Measurements from ENCODE around the gene SLX9.

SLX9 gene

DNA sequence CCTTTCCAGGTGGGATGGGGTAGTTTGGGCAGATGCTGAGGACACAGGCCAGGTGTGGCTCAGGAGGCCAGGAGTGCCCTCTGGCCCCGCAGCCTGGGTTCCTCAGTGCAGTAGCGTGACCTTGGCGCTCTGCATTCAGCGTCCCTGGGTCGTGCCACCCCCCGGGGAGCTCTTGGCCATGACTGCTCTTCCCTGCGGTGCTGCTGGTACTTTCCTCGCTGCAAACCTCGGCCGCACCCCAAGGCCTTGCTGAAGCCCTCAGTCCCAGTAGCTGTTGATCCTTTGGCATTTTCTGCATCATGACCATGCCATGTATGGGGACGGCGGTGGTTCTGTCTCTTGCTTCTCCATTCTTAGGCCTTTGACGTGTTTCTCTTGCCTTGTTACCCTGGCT, 13.8 kb downstream of the SLX9 start:
- no peak overlapping the region for H3K4me2 ChIP-seq (ENCODE audit: low read length)
- H3K4me1 ChIP-seq (ENCODE audit: insufficient read depth, low read length, severe bottlenecking): peaks cover 24% of the 10 kb centered on the region
- TF ChIP-seq, protein P1, sequence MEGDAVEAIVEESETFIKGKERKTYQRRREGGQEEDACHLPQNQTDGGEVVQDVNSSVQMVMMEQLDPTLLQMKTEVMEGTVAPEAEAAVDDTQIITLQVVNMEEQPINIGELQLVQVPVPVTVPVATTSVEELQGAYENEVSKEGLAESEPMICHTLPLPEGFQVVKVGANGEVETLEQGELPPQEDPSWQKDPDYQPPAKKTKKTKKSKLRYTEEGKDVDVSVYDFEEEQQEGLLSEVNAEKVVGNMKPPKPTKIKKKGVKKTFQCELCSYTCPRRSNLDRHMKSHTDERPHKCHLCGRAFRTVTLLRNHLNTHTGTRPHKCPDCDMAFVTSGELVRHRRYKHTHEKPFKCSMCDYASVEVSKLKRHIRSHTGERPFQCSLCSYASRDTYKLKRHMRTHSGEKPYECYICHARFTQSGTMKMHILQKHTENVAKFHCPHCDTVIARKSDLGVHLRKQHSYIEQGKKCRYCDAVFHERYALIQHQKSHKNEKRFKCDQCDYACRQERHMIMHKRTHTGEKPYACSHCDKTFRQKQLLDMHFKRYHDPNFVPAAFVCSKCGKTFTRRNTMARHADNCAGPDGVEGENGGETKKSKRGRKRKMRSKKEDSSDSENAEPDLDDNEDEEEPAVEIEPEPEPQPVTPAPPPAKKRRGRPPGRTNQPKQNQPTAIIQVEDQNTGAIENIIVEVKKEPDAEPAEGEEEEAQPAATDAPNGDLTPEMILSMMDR (IDR thresholded peaks at IDR 0.05; ENCODE audit: low read length): no peak
- TF ChIP-seq EZH2 (IDR thresholded peaks at IDR 0.05; ENCODE audit: borderline replicate concordance, low read length): no peak
- H3F3A ChIP-seq (ENCODE audit: insufficient read depth, low read length): no peaks in the 10 kb centered on the region
- H3K9me2 ChIP-seq (ENCODE audit: low read depth, low read length): no peaks in the 10 kb centered on the region
- H3K4me3 ChIP-seq (ENCODE audit: low read depth, low read length, poor library complexity, severe bottlenecking): no peak overlapping the region
- no peaks in the 10 kb centered on the region for H3K9me3 ChIP-seq (ENCODE audit: low read length)
- H3K36me3 ChIP-seq (ENCODE audit: insufficient read depth, low read length): peaks cover 68% of the 10 kb centered on the region
- no peak overlapping the region for H2AFZ ChIP-seq (ENCODE audit: low read length)
- no peak overlapping the region for H3K27ac ChIP-seq (ENCODE audit: low read depth, low read length, poor library complexity, severe bottlenecking)
- no peaks in the 10 kb centered on the region for H4K20me1 ChIP-seq (ENCODE audit: insufficient read depth, low read length)
- H3K27me3 ChIP-seq (ENCODE audit: insufficient read depth, low read length): no peaks in the 10 kb centered on the region
- no peaks in the 10 kb centered on the region for H3K79me2 ChIP-seq (ENCODE audit: insufficient read depth, low read length)
- no peak overlapping the region for H3K9ac ChIP-seq (ENCODE audit: low read length)

DNA sequence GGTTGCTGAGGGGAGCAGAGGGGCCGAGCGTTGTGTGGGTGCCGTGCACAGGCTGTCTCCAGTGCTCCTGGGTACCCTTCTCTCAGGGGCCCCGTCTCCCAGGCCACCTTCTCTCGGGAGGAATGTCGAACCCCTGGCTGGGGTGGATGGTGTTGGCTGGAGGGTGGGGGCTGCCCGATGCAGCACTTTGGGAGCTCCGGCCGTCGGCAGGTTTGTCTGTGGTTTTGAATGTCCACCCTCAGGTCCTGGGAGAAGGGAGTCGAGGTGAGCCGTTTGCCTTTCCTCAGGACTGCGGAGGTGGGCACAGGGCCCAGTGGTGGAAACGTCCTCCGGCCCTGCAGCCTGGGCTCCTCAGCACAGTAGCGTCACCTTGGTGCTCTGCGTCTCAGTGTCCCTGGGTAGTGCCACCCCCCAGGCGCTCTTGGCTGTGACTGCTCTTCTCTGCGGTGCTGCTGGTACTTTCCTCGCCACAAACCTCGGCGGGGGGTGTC, 14.5 kb downstream of the SLX9 start:
- Histone ChIP-seq H3K4me1 (ENCODE audit: insufficient read depth, low read length, severe bottlenecking) (peaks cover 19% of the 10 kb centered on the region), H2AFZ (ENCODE audit: low read length) (no peak overlapping the region), H3K9me3 (ENCODE audit: low read length) (no peaks in the 10 kb centered on the region), H3K27ac (ENCODE audit: low read depth, low read length, poor library complexity, severe bottlenecking) (no peak overlapping the region), H3K4me2 (ENCODE audit: low read length) (no peak overlapping the region), H3K9ac (ENCODE audit: low read length) (no peak overlapping the region), H3K27me3 (ENCODE audit: insufficient read depth, low read length) (no peaks in the 10 kb centered on the region), H4K20me1 (ENCODE audit: insufficient read depth, low read length) (no peaks in the 10 kb centered on the region), H3K9me2 (ENCODE audit: low read depth, low read length) (no peaks in the 10 kb centered on the region), H3F3A (ENCODE audit: insufficient read depth, low read length) (no peaks in the 10 kb centered on the region), H3K4me3 (ENCODE audit: low read depth, low read length, poor library complexity, severe bottlenecking) (no peak overlapping the region), H3K79me2 (ENCODE audit: insufficient read depth, low read length) (no peaks in the 10 kb centered on the region), H3K36me3 (ENCODE audit: insufficient read depth, low read length) (peaks cover 72% of the 10 kb centered on the region)
- no peak for TF ChIP-seq EZH2 (IDR thresholded peaks at IDR 0.05; ENCODE audit: borderline replicate concordance, low read length)
- TF ChIP-seq, protein P1 (IDR thresholded peaks at IDR 0.05; ENCODE audit: low read length): no peak

DNA sequence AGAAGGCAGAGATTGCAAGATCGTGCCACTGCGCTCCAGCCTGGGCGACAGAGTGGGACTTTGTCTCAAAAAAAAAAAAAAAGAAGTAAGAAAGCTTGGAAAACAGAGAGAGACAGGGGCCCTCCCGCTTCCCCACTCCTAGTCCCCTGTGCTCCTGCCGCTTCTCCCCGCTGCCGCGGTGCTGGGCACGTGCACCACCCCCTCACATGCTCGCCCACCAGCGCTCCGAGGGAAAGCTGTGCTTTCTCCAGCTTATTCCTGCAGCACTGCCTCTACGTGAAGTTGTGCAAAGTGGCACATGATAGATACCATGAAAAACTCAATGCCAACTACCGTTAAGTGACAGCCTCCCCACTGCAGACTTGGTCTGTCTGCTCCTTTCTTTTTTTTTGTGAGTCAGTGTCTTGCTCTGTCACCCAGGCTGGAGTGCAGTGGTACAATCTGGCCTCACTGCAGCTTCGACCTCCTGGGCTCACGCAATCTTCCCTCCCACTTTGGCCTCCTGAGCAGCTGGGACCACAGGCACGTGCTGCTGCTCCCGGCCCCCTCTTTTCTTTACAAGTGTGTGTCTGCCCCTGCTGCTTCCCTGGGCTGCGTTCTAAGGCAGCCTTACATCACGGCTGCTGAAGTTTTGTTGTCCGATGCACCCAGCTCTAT, 15.4 kb downstream of the SLX9 start:
- H3K27ac ChIP-seq (ENCODE audit: low read depth, low read length, poor library complexity, severe bottlenecking): no peak overlapping the region
- H3K27me3 ChIP-seq (ENCODE audit: insufficient read depth, low read length): no peaks in the 10 kb centered on the region
- TF ChIP-seq, protein P1 (IDR thresholded peaks at IDR 0.05; ENCODE audit: low read length): no peak
- TF ChIP-seq EZH2 (IDR thresholded peaks at IDR 0.05; ENCODE audit: borderline replicate concordance, low read length): no peak
- no peak overlapping the region for H2AFZ ChIP-seq (ENCODE audit: low read length)
- peaks cover 74% of the 10 kb centered on the region for H3K36me3 ChIP-seq (ENCODE audit: insufficient read depth, low read length)
- H3K79me2 ChIP-seq (ENCODE audit: insufficient read depth, low read length): no peaks in the 10 kb centered on the region
- H4K20me1 ChIP-seq (ENCODE audit: insufficient read depth, low read length): no peaks in the 10 kb centered on the region
- H3K4me1 ChIP-seq (ENCODE audit: insufficient read depth, low read length, severe bottlenecking): peaks cover 16% of the 10 kb centered on the region
- no peak overlapping the region for H3K9ac ChIP-seq (ENCODE audit: low read length)
- H3K4me2 ChIP-seq (ENCODE audit: low read length): no peak overlapping the region
- H3K9me3 ChIP-seq (ENCODE audit: low read length): no peaks in the 10 kb centered on the region
- H3K4me3 ChIP-seq (ENCODE audit: low read depth, low read length, poor library complexity, severe bottlenecking): no peak overlapping the region
- H3F3A ChIP-seq (ENCODE audit: insufficient read depth, low read length): no peaks in the 10 kb centered on the region
- no peaks in the 10 kb centered on the region for H3K9me2 ChIP-seq (ENCODE audit: low read depth, low read length)
